NCI-H1417 treated with DMSO at 0.1 percent for 48 hours (cell line): Measurements from ENCODE around the gene CLBA1.

ENCODE experiments used
- DNase-seq: peaks from one replicate; lab custom pipeline; 2025; lab: John Stamatoyannopoulos, UW

CLBA1 gene

GRCh38 chr14:105005929-105006830 lies 20.6 kb downstream of the CLBA1 start:
- no peak for DNase-seq

GRCh38 chr14:105006831-105007592 lies 21.4 kb downstream of the CLBA1 start:
- DNase-seq = no peak

- DNase-seq = no peak
Measured at GRCh38 chr14:105007593-105008264, 22.1 kb downstream of the CLBA1 start.

- DNase-seq = no peak
Measured at GRCh38 chr14:105010106-105010505, 24.5 kb downstream of the CLBA1 start.

GRCh38 chr14:105010891-105011291 lies 25.3 kb downstream of the CLBA1 start:
- DNase-seq = no peak

GRCh38 chr14:105011312-105011990 lies 25.9 kb downstream of the CLBA1 start:
- no peak for DNase-seq

GRCh38 chr14:105012171-105012985 lies 26.8 kb downstream of the CLBA1 start:
- DNase-seq = no peak

GRCh38 chr14:105013150-105013785 lies 27.7 kb downstream of the CLBA1 start:
- DNase-seq = no peak

GRCh38 chr14:105014032-105014431 lies 28.4 kb downstream of the CLBA1 start:
- DNase-seq = no peak

GRCh38 chr14:105014631-105015030 lies 29.0 kb downstream of the CLBA1 start:
- no peak for DNase-seq

GRCh38 chr14:105015242-105015641 lies 29.7 kb downstream of the CLBA1 start:
- DNase-seq = no peak

GRCh38 chr14:105015905-105016304 lies 30.3 kb downstream of the CLBA1 start:
- DNase-seq = no peak

GRCh38 chr14:105018414-105018813 lies 32.8 kb downstream of the CLBA1 start:
- no peak for DNase-seq

GRCh38 chr14:105019861-105020814 lies 34.5 kb downstream of the CLBA1 start:
- DNase-seq = no peak

GRCh38 chr14:105020815-105021655 lies 35.4 kb downstream of the CLBA1 start, which contains the start of gene CDCA4:
TSS of gene CDCA4 (minus strand) at chr14:105021083. CDS start at chr14:105011929, 9,154 bp downstream.
- DNase-seq = peak; percentile 83

GRCh38 chr14:105021656-105022275 lies 36.2 kb downstream of the CLBA1 start:
- DNase-seq = peak; percentile 32

GRCh38 chr14:105022276-105022670 lies 36.7 kb downstream of the CLBA1 start:
- DNase-seq = no peak

- DNase-seq = no peak
Measured at GRCh38 chr14:105023144-105023543, 37.6 kb downstream of the CLBA1 start.
